HEK293 (cell line): ENCODE results near the gene PAK3.

Experiments used
- CTCF ChIA-PET: fragments of 350-600 bp; formaldehyde crosslinking; extraction: SDS; loops from one replicate; lab custom pipeline; 2021; ENCODE audit warnings: antibody characterized with exemption; lab: Yijun Ruan, JAX
- POLR2A ChIA-PET: fragments of 300-600 bp; formaldehyde crosslinking; extraction: SDS; loops from one replicate; lab custom pipeline; 2020; ENCODE audit warnings: antibody characterized with exemption, inconsistent platforms; lab: Yijun Ruan, JAX
- H3K27ac ChIP-seq: fragments of 200-500 bp; sonication (Bioruptor generic); 2 replicates; pipeline ENCODE4 v1.5.1; 2014; ENCODE audit warnings: low read depth, low read length, control low read depth, inconsistent platforms; ENCODE audit errors: extremely low read depth
- H3K36me3 ChIP-seq, 2 experiments: fragments of 200-500 bp in 1 of 2; sonication (Bioruptor generic) in 1 of 2; 1 replicate in 1 of 2; 2 replicates in 1 of 2; pipeline ENCODE4 v1.5.1; 2014 to 2017; ENCODE audit warnings: inconsistent platforms in 2 of 2, low read length in 2 of 2; ENCODE audit not compliant: control insufficient read depth in 2 of 2, insufficient read depth in 1 of 2
- H3K4me1 ChIP-seq: fragments of 200-500 bp; sonication (Bioruptor generic); 2 replicates; pipeline ENCODE4 v1.5.1; 2014; ENCODE audit warnings: mild to moderate bottlenecking, low read length, inconsistent platforms; ENCODE audit not compliant: control insufficient read depth, insufficient read depth
- H3K4me3 ChIP-seq: 2 replicates; pipeline ENCODE4 v1.5.1; 2011; ENCODE audit warnings: low read depth, mild to moderate bottlenecking, control low read depth, low read length, moderate library complexity
- H3K9me3 ChIP-seq: fragments of 200-500 bp; sonication (Bioruptor generic); 2 replicates; pipeline ENCODE4 v1.5.1; 2014; ENCODE audit warnings: low read depth, low read length, inconsistent platforms; ENCODE audit not compliant: control insufficient read depth, insufficient read depth
- EGR2 ChIP-seq: fragments of 450-650 bp; formaldehyde crosslinking; IDR thresholded peaks from 2 replicates; pipeline ENCODE4 v1.5.1; 2016; ENCODE audit warnings: low read depth, missing biosample characterization, missing genetic modification characterization
- RBAK ChIP-seq: fragments of 450-650 bp; formaldehyde crosslinking; IDR thresholded peaks from 2 replicates; pipeline ENCODE4 v1.5.1; 2016; ENCODE audit warnings: missing biosample characterization, missing genetic modification characterization
- REST ChIP-seq: fragments of 450-650 bp; formaldehyde crosslinking; IDR thresholded peaks from 2 replicates; pipeline ENCODE4 v1.5.1; 2016; ENCODE audit warnings: missing biosample characterization, missing genetic modification characterization
- TCF7L2 ChIP-seq: IDR thresholded peaks from 2 replicates; pipeline ENCODE4 v1.6.1; 2011; ENCODE audit warnings: low read depth, mild to moderate bottlenecking, inconsistent platforms, low read length, moderate library complexity, borderline replicate concordance
- TSHZ1 ChIP-seq: fragments of 450-650 bp; formaldehyde crosslinking; IDR thresholded peaks from 2 replicates; pipeline ENCODE4 v1.5.1; 2016; ENCODE audit warnings: missing biosample characterization, missing genetic modification characterization, borderline replicate concordance
- ZBTB7A ChIP-seq: fragments of 450-650 bp; formaldehyde crosslinking; IDR thresholded peaks from 2 replicates; pipeline ENCODE4 v1.5.1; 2016; ENCODE audit warnings: low read depth, missing biosample characterization, missing genetic modification characterization
- ZIC2 ChIP-seq: fragments of 450-650 bp; formaldehyde crosslinking; IDR thresholded peaks from 2 replicates; pipeline ENCODE4 v1.5.1; 2016; ENCODE audit warnings: missing biosample characterization, missing genetic modification characterization
- ZNF416 ChIP-seq: fragments of 450-650 bp; formaldehyde crosslinking; IDR thresholded peaks from 2 replicates; pipeline ENCODE4 v1.5.1; 2016; ENCODE audit warnings: missing biosample characterization, missing genetic modification characterization
- ZNF449 ChIP-seq: fragments of 450-650 bp; formaldehyde crosslinking; IDR thresholded peaks from 2 replicates; pipeline ENCODE4 v1.5.1; 2017; ENCODE audit warnings: missing biosample characterization, mild to moderate bottlenecking, missing genetic modification characterization, moderate library complexity
- ZNF513 ChIP-seq: fragments of 450-650 bp; IDR thresholded peaks from 2 replicates; pipeline ENCODE4 v1.5.1; 2018; ENCODE audit warnings: missing biosample characterization, missing genetic modification characterization
- ZNF518A ChIP-seq: fragments of 450-650 bp; formaldehyde crosslinking; conservative IDR thresholded peaks from 2 replicates; pipeline ENCODE4 v1.5.1; 2016; ENCODE audit warnings: low read depth, missing biosample characterization, missing genetic modification characterization
- ZNF555 ChIP-seq: fragments of 450-650 bp; formaldehyde crosslinking; conservative IDR thresholded peaks from 2 replicates; pipeline ENCODE4 v1.5.1; 2017; ENCODE audit warnings: missing biosample characterization, mild to moderate bottlenecking, missing genetic modification characterization, inconsistent platforms
- ZNF623 ChIP-seq: fragments of 450-650 bp; formaldehyde crosslinking; IDR thresholded peaks from 2 replicates; pipeline ENCODE4 v1.5.1; 2016; ENCODE audit warnings: missing biosample characterization, missing genetic modification characterization
- ZNF692 ChIP-seq: fragments of 450-650 bp; formaldehyde crosslinking; IDR thresholded peaks from 2 replicates; pipeline ENCODE4 v1.5.1; 2016; ENCODE audit warnings: missing biosample characterization, missing genetic modification characterization
- ZNF776 ChIP-seq: fragments of 450-650 bp; formaldehyde crosslinking; IDR thresholded peaks from 2 replicates; pipeline ENCODE4 v1.5.0; 2017; ENCODE audit warnings: missing biosample characterization, missing genetic modification characterization, borderline replicate concordance
- ZNF785 ChIP-seq: fragments of 450-650 bp; formaldehyde crosslinking; IDR thresholded peaks from 2 replicates; pipeline ENCODE4 v1.5.1; 2016; ENCODE audit warnings: missing biosample characterization, missing genetic modification characterization
- ZSCAN30 ChIP-seq: fragments of 450-650 bp; IDR thresholded peaks from 2 replicates; pipeline ENCODE4 v1.5.1; 2018; ENCODE audit warnings: missing biosample characterization, mild to moderate bottlenecking, missing genetic modification characterization, moderate library complexity

The PAK3 gene

GRCh38 chrX:111129921-111130320 lies 33.9 kb downstream of the PAK3 start (continued):
- TF ChIP-seq ZBTB7A (tag by site-specific recombination): no peak
- no peak for TF ChIP-seq ZNF449 (tag by site-specific recombination)

GRCh38 chrX:111131572-111131971 lies 35.6 kb downstream of the PAK3 start:
- H3K4me3 ChIP-seq: no peak overlapping the region
- H3K36me3 ChIP-seq: no peaks in the 10 kb centered on the region
- ChIA-PET POLR2A (no interaction called here), CTCF (no interaction called here)
- no peaks in the 10 kb centered on the region for H3K4me1 ChIP-seq
- H3K9me3 ChIP-seq: no peaks in the 10 kb centered on the region
- H3K27ac ChIP-seq: no peak overlapping the region
- TF ChIP-seq ZNF513 (tag by site-specific recombination): no peak
- no peak for TF ChIP-seq ZNF785 (tag by site-specific recombination)
- no peak for TF ChIP-seq ZNF555
- TF ChIP-seq ZIC2 (tag by site-specific recombination): no peak
- no peak for TF ChIP-seq TSHZ1
- no peak for TF ChIP-seq ZNF623
- no peak for TF ChIP-seq ZNF416 (tag by site-specific recombination)
- TF ChIP-seq ZSCAN30 (tag by site-specific recombination): no peak
- TF ChIP-seq RBAK (tag by site-specific recombination): no peak
- TF ChIP-seq TCF7L2: no peak
- no peak for TF ChIP-seq ZNF776
- no peak for TF ChIP-seq REST (tag by site-specific recombination)
- TF ChIP-seq ZNF518A: no peak
- no peak for TF ChIP-seq ZNF692 (tag by site-specific recombination)
- no peak for TF ChIP-seq EGR2
